PFSK-1 (cell line): ENCODE results near the gene GDF11.

Experiments used
- FOXP2 ChIP-seq: optimal IDR thresholded peaks from 2 replicates; pipeline ENCODE3; 2011; ENCODE audit warnings: borderline replicate concordance, control low read depth, inconsistent platforms; ENCODE audit not compliant: insufficient read depth; ENCODE audit errors: extremely low read length, extremely low read depth
- POLR2AphosphoS5 ChIP-seq: IDR thresholded peaks from 2 replicates; pipeline ENCODE4 v1.6.1; 2012; ENCODE audit warnings: low read depth, mild to moderate bottlenecking, control low read depth, low read length, moderate library complexity
- SIN3A ChIP-seq: IDR thresholded peaks from 2 replicates; pipeline ENCODE4 v1.6.1; 2012; ENCODE audit warnings: mild to moderate bottlenecking, low read length, moderate library complexity, borderline replicate concordance; ENCODE audit not compliant: insufficient read depth
- TAF1 ChIP-seq: IDR thresholded peaks from 2 replicates; pipeline ENCODE4 v1.6.1; 2012; ENCODE audit warnings: low read length, control low read depth, borderline replicate concordance; ENCODE audit not compliant: insufficient read depth
- TF ChIP-seq, protein P1 (sequence below), 2 experiments: IDR thresholded peaks; 2 replicates each; pipeline versions ENCODE4 v1.6.1 to v1.8.0; 2011 to 2012; ENCODE audit warnings: low read depth in 2 of 2, low read length in 2 of 2, control low read depth in 1 of 2, inconsistent platforms in 1 of 2, mild to moderate bottlenecking in 1 of 2, moderate library complexity in 1 of 2; ENCODE audit not compliant: insufficient read depth in 1 of 2

GDF11 gene

GRCh38 chr12:55737581-55738122 lies 5.3 kb upstream of the GDF11 start:
- TF ChIP-seq FOXP2 (no peak), SIN3A (no peak), TAF1 (no peak)
- TF ChIP-seq, protein P1, sequence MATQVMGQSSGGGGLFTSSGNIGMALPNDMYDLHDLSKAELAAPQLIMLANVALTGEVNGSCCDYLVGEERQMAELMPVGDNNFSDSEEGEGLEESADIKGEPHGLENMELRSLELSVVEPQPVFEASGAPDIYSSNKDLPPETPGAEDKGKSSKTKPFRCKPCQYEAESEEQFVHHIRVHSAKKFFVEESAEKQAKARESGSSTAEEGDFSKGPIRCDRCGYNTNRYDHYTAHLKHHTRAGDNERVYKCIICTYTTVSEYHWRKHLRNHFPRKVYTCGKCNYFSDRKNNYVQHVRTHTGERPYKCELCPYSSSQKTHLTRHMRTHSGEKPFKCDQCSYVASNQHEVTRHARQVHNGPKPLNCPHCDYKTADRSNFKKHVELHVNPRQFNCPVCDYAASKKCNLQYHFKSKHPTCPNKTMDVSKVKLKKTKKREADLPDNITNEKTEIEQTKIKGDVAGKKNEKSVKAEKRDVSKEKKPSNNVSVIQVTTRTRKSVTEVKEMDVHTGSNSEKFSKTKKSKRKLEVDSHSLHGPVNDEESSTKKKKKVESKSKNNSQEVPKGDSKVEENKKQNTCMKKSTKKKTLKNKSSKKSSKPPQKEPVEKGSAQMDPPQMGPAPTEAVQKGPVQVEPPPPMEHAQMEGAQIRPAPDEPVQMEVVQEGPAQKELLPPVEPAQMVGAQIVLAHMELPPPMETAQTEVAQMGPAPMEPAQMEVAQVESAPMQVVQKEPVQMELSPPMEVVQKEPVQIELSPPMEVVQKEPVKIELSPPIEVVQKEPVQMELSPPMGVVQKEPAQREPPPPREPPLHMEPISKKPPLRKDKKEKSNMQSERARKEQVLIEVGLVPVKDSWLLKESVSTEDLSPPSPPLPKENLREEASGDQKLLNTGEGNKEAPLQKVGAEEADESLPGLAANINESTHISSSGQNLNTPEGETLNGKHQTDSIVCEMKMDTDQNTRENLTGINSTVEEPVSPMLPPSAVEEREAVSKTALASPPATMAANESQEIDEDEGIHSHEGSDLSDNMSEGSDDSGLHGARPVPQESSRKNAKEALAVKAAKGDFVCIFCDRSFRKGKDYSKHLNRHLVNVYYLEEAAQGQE (IDR thresholded peaks at IDR 0.05; ENCODE audit: insufficient read depth in 1 of 2, low read depth in 2 of 2, low read length in 2 of 2): no peak

- TF ChIP-seq TAF1 (no peak), POLR2AphosphoS5 (no peak), FOXP2 (no peak), SIN3A (no peak)
- TF ChIP-seq, protein P1 (IDR thresholded peaks at IDR 0.05; ENCODE audit: insufficient read depth in 1 of 2, low read depth in 2 of 2, low read length in 2 of 2): no peak
These were observed 4.5 kb upstream of the GDF11 start for GRCh38 chr12:55738123-55739024.

- TF ChIP-seq, protein P1 (IDR thresholded peaks at IDR 0.05; ENCODE audit: insufficient read depth in 1 of 2, low read depth in 2 of 2, low read length in 2 of 2): no peak
- TF ChIP-seq SIN3A: no peak
- no peak for TF ChIP-seq POLR2AphosphoS5
- no peak for TF ChIP-seq TAF1
- no peak for TF ChIP-seq FOXP2
These were observed 3.9 kb upstream of the GDF11 start for GRCh38 chr12:55739025-55739378.

DNA sequence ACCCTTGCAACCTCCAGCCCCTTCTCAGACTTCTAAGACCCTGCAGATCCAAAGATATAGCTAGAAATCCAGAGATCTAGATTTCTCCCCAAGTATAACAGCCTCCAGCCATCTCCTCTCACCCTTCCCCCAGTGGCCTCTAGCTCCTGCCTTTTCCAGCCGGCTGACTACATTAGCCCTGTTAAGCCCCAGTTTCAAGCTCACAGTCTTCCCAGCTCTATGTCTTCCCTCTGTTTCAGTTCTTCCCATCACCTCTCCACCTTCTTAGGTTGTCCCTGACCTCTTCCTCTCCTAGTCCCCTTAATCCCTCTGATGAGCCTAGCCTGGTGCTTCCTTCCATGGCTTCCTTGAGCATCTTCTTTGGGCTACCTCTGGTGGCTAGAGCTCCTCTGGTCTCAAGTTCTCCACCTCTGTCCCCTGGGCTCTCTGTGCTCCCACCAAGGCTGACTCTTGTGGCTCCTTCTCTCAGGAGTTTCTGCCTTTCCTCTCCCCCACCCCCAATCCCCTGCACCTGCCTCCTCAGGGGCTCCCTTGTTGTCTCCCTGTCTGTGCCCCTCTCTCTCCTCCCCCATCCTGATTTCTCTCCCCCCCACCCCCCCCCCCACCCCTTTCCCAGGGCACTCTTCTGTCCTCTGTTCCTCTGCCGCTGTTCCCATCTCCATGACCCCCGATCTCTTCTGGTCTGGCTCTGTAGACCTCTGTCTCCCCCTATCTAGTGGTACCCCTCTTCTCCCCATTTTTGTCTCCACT lies 816 bp upstream of the GDF11 start:
- TF ChIP-seq, protein P1 (IDR thresholded peaks at IDR 0.05; ENCODE audit: insufficient read depth in 1 of 2, low read depth in 2 of 2, low read length in 2 of 2): no peak
- TF ChIP-seq FOXP2 (no peak), POLR2AphosphoS5 (no peak), SIN3A (no peak), TAF1 (no peak)
